CD4-positive, alpha-beta T cell treated with Interferon alpha-2 for 1 hour (primary cell): Measurements from ENCODE around the gene USH1G.
A peak's percentile ranks its signal among the peaks of the same experiment; 100 is the strongest.
"Not testable (repeated sequence)": the region's sequence is repeated elsewhere in the genome, so short reads cannot be mapped to it uniquely, and the experiment has no call there.

Source experiments
- DNase-seq, 2 donors: peaks; one replicate each; pipeline ENCODE4 v3.0.0-alpha.2; 2020 to 2022

USH1G gene

DNA sequence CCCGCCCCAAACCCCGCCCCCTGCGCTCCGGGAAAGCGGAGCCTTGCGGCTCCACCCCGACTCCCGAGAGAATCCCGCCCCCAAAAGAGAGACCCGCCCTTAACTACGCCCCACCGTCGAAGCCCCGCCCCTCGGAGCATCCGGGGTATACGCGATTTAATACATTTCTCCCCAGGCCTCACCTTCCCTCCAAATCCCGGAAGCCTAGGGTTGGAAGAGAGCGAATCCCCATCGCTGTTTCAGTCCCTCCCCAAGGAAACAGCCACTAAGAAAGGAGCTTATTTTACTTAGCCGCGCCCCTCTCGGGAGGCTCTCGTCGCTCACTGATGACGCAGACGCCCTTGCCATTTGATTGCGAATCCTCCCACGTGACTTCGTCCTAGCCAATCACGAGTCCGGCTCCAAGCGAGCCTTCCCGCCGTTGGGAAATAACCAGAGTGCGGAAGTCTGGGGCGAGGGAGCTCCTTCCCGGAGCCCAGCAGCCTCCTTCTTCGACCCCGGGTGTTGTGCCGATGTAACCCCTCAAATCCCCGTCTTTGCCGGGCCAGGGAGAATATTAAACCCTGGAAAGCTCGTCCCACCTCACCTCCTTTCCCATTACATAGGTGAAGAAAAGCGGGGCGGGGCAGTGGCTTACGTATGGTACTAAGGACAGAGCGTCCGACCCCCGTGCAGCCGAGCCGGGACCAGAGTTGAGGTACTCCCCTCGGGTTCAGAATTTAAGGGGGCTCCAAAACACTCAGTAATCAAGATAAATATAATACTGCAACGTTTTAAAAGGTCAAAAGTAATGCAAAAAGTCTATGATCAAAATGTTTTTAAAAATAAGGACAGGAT lies 49.8 kb downstream of the USH1G start:
- peak; percentile 99 to 100 for DNase-seq

- DNase-seq, result no peak
Measured at GRCh38 chr17:74872313-74873036, 50.6 kb downstream of the USH1G start, which contains the start of gene FDXR. Gene FDXR, minus strand, starts transcription at chr17:74872994. Its CDS starts 50 bp downstream, at chr17:74872944.

DNA sequence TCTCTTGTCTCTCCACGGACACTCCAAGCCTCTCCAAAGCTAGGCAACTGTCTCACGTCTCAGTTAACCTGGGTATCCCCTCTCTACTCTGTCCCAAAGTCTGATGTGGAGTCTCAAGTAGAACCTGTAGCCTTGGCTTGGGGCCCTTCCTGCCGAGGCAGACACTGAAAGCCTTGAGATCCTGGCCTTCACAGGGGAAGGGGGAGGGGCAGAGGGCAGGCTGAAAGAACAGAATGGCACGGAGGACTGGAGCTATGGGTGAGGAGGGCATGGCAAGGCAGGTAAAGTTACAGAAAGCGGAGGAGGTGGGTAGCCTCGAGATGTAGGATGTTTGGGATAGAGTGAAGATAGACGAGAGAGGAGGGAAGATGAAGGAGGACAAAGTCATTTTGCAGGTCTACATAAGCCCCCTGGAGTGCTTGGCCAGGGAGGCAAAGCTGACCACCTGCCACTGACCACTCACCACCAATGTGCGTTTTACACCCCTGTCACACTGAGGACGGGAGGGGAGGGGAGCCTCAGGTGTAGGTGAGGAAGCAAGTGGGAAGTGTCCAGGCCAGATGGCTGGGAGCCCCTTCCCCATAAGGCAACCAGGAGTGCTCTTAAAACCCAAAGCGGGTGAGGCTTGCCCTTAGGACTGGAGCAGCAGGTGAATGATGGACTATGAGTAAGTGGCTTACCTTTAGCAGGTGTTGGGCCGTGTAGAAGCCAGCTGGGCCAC lies 51.5 kb downstream of the USH1G start:
- no peak for DNase-seq

GRCh38 chr17:74870512-74870911 lies 52.5 kb downstream of the USH1G start:
- no peak for DNase-seq

- not testable (repeated sequence) for DNase-seq
Measured at GRCh38 chr17:74870028-74870427, 53.0 kb downstream of the USH1G start.

GRCh38 chr17:74868908-74869255 lies 54.2 kb downstream of the USH1G start:
- DNase-seq, result no peak

DNA sequence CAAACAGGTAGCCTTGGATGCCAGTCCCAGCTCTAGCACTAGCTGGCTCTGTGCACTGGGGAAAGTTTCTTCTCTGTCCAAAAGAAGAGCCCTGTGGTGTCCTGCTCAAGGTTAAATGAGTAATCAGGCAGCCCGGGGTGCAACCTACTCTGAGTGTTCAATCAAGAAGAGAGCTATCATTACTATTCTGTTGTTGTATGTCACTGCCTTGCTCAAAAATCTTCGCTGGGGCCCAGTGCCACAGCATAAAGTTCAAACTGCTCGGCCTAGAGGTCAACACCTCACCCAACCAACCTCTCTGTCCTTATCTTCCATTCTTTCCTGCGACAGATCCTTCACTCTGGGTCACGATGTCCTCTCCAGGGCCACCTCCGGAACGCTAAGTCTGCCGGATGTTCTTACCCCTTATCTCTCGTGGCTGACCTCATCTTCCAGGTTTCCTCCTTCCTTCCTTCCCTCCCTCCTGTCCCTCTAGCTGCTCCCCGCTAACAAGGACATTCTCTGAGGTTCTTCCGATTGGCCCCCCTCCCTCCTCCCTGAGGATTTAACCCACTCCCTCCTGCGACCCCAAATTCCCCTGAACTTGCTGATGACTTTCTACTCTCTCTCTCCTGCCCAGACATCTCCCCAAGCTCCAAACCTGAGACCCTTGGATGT lies 54.7 kb downstream of the USH1G start:
- no peak for DNase-seq

DNA sequence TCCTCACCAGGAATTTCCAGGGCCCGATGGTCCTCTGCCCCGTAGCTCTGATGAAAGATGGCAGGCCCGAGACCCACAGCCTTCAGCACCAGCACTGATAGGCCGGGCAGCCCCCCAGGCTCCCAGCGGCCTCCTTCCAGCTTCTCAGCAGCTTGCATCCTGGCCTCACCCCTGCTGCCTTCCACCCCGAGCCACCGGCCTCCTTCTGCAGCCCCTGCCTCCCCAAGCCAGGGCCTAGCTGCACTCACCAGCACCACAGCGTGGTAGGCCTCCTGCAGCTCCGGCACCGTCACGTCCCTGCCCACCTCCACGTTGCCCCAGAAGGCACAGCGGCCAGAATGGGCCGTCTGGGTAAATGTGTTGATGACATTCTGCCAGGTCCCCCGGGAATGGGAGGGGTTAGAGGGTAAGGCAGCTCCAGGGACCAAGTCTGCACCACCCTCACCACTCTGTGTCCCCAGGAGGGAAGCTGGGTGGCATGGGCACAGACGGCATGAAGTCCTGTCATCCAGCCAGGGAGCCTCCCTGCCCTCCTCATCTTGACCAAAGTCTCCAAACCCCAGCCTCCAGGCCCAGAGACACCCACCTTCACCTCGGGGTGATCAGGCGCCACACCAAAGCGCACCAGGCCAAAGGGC lies 56.7 kb downstream of the USH1G start:
- no peak for DNase-seq
